Kidney (tissue), 14 donors: ENCODE data around the gene MLLT3. TPM values are rescaled to one million over a fixed set of nuclear protein-coding genes. Genes with fewer than 3 reads are reported as not detected.
"Not testable (repeated sequence)": the region's sequence is repeated elsewhere in the genome, so short reads cannot be mapped to it uniquely, and the experiment has no call there.

Experiments
- DNase-seq, 5 donors: peaks; one replicate each; pipeline ENCODE4 v3.0.0-alpha.2; 2013 to 2020
- FAIRE-seq: peaks from 2 replicates; lab custom pipeline; 2012; peaks lifted over from hg19 to GRCh38; lab: Jason Lieb, UNC
- H3K27ac ChIP-seq, 2 donors: one replicate each; pipeline ENCODE4 v1.7.0; 2013; ENCODE audit warnings: low read depth in 2 of 2, low read length in 2 of 2, inconsistent platforms in 1 of 2
- H3K27me3 ChIP-seq: one replicate; pipeline ENCODE4 v1.7.1; 2013; ENCODE audit warnings: low read length, inconsistent platforms; ENCODE audit not compliant: control insufficient read depth, insufficient read depth
- H3K36me3 ChIP-seq, 3 donors: one replicate each; pipeline versions ENCODE4 v1.7.0 to v1.7.1; 2013; ENCODE audit warnings: low read length in 3 of 3, control low read depth in 1 of 3, inconsistent platforms in 1 of 3; ENCODE audit not compliant: insufficient read depth in 3 of 3, control insufficient read depth in 2 of 3
- H3K4me1 ChIP-seq, 3 donors: one replicate each; pipeline versions ENCODE4 v1.7.0 to v1.7.1; 2013; ENCODE audit warnings: low read length in 3 of 3, inconsistent platforms in 1 of 3, low read depth in 1 of 3; ENCODE audit not compliant: control insufficient read depth in 2 of 3, insufficient read depth in 2 of 3
- H3K4me3 ChIP-seq, 3 donors: one replicate each; pipeline versions ENCODE4 v1.7.0 to v1.8.1; 2013; ENCODE audit warnings: low read length in 3 of 3, control low read depth in 1 of 3, inconsistent platforms in 1 of 3
- H3K9ac ChIP-seq, 3 donors: one replicate each; pipeline versions ENCODE4 v1.7.0 to v1.7.1; 2013; ENCODE audit warnings: low read length in 3 of 3, control low read depth in 1 of 3, inconsistent platforms in 1 of 3
- H3K9me3 ChIP-seq, 3 donors: one replicate each; pipeline versions ENCODE4 v1.7.0 to v1.7.1; 2013; ENCODE audit warnings: low read length in 3 of 3, control low read depth in 1 of 3, inconsistent platforms in 1 of 3; ENCODE audit not compliant: control insufficient read depth in 2 of 3, insufficient read depth in 1 of 3
- intact Hi-C: fragments of 100-400 bp; cut with DNase I; formaldehyde crosslinking; loops from one replicate; pipeline ENCODE4 v1.11.1; 2022
- polyA plus RNA-seq: library from polyadenylated mRNA; stranded (reverse); fragments of 350-450 nt; fragmentation: Illumina TruSeq; extraction: RNeasy Lipid Tissue Mini Kit (QIAGEN cat#74804); gene quantifications from one replicate; pipeline ENCODE4 v1.2.3, GENCODE V29; 2014; ENCODE audit warnings: low read depth, low replicate concordance; ENCODE audit not compliant: insufficient read depth
- total RNA-seq: library from RNA; stranded (reverse); fragmentation: NEBNext Ultra II Directional; extraction: Animal tissue kit (Norgen Biotek cat#: 25700); gene quantifications from one replicate; pipeline ENCODE4 v1.2.1, GENCODE V29; 2021
- TF ChIP-seq, protein P1 (sequence below): IDR thresholded peaks from 3 replicates; pipeline ENCODE4 v1.5.1; 2012; ENCODE audit warnings: mild to moderate bottlenecking, moderate library complexity, borderline replicate concordance; ENCODE audit not compliant: insufficient read depth; ENCODE audit errors: extremely low read depth
- donor health status: control.
- donor health status: control.
- donor health status: control.
- donor health status: control.
- donor health status: control.
- donor health status: DM: yes; HTN: yes; CAD: no.
- donor health status: Normal renal cell carcinoma (clear cell type).

The MLLT3 gene
- total and polyA plus RNA-seq, 2 donors from 2014 or later = 15.8 to 19.7 TPM

DNA sequence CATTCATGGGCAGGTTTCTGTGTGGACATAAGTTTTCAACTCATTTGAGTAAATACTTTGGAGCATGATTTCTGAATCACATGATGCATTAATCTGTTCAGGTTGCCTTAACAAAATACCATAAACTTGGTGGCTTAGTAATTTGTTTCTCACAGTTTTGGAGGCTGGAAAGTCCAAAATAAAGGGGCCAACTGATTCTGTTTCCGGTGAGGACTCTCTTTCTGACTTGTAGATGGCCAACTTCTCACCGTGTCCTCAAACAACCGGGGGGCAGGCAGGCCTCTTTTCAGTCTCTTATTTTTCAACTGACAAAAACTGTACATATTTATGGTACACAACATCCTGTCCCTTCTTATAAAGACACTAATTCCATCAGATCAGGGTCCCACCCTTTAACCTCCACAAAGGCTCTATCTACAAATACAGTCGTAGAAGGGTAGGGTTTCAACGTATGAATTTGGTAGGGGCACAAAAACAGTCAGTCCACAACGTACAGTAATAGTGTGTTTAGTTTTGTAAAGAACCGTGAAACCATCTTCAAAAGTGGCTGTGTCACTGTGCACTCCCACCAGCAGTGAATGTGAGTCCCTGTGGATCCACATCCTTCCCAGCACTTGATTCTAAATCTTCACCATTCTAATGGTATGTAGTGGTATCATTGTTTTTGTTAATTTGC, 37.2 kb downstream of the MLLT3 start:
- H3K9ac ChIP-seq = no peak overlapping the region
- no peak overlapping the region for H3K4me3 ChIP-seq
- TF ChIP-seq, protein P1, sequence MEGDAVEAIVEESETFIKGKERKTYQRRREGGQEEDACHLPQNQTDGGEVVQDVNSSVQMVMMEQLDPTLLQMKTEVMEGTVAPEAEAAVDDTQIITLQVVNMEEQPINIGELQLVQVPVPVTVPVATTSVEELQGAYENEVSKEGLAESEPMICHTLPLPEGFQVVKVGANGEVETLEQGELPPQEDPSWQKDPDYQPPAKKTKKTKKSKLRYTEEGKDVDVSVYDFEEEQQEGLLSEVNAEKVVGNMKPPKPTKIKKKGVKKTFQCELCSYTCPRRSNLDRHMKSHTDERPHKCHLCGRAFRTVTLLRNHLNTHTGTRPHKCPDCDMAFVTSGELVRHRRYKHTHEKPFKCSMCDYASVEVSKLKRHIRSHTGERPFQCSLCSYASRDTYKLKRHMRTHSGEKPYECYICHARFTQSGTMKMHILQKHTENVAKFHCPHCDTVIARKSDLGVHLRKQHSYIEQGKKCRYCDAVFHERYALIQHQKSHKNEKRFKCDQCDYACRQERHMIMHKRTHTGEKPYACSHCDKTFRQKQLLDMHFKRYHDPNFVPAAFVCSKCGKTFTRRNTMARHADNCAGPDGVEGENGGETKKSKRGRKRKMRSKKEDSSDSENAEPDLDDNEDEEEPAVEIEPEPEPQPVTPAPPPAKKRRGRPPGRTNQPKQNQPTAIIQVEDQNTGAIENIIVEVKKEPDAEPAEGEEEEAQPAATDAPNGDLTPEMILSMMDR = no peak
- intact Hi-C loops = no loop called here
- no peaks in the 10 kb centered on the region for H3K36me3 ChIP-seq
- FAIRE-seq = no peak
- peaks cover 0 to 3% (median 0%) of the 10 kb centered on the region in 3 donors for H3K9me3 ChIP-seq
- H3K27ac ChIP-seq = no peak overlapping the region
- H3K4me1 ChIP-seq = no peaks in the 10 kb centered on the region
- H3K27me3 ChIP-seq = no peaks in the 10 kb centered on the region
- no peak for DNase-seq

DNA sequence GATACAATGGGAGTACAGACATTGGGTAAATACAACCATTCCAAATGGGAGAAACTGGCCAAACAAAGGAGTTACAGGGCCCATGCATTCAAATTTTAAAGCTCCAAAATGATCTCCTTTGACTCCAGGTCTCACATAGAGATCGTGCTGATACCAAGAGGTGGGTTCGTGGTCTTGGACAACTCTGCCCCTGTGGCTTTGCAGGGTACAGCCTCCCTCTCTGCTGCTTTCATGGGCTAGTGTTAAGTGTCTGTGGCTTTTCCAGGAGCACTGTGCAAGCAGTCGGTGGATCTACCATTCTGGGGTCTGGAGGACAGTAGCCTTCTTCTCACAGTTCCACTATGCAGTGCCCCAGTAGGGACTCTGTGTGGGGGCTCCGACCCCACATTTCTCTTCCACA, 39.2 kb downstream of the MLLT3 start:
- H3K9me3 ChIP-seq, H3K9ac ChIP-seq, H3K4me1 ChIP-seq, DNase-seq, FAIRE-seq, H3K27ac ChIP-seq, intact Hi-C loops, H3K4me3 ChIP-seq, H3K36me3 ChIP-seq, H3K27me3 ChIP-seq: not testable (repeated sequence)

DNA sequence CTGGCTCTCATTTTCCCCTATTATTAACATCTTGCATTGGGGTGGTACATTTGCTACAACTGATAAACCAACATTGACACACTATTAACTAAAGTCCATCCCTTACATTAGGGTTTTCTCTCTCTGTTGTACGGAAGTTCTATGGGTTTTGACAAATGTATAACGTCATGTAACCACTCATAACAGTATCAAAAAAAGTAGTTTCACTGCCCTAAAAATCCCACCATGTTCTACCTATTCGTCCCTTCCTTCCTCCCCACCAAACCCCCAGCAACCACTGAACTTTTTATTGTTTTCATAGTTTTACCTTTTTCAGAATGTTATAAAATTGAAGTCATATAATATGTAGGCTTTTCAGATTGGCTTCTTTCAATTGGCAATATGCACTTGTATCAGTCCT, 40.1 kb downstream of the MLLT3 start:
- Histone ChIP-seq H3K9ac (no peak overlapping the region), H3K27ac (no peak overlapping the region), H3K27me3 (no peaks in the 10 kb centered on the region), H3K36me3 (no peaks in the 10 kb centered on the region), H3K4me1 (no peaks in the 10 kb centered on the region), H3K4me3 (no peak overlapping the region), H3K9me3 (peaks cover 0 to 3% (median 0%) of the 10 kb centered on the region in 3 donors)
- TF ChIP-seq, protein P1 = no peak
- no peak for FAIRE-seq
- intact Hi-C loops = no loop called here
- DNase-seq = no peak

DNA sequence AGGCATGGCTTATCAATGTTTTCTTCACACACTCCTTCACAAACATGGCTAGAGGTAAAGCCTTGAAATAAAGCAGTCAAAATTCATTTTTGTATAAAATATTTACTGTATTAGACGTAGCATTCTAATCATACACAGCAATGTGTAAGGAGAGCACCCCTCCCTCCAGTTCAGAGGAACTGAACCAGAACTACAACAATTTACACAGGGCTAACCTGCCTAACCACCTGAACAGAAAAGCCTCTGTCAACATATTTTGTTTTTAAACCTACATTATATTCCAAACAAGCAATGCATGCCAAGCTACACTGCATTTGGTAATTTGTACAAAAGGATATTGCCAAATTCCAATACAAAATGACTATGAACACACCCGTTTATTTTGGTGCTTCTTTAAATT, 41.6 kb downstream of the MLLT3 start:
- FAIRE-seq = no peak

More for the DNA sequence above, 41.6 kb downstream of the MLLT3 start:
- TF ChIP-seq, protein P1 = no peak
- intact Hi-C loops = no loop called here
- Histone ChIP-seq H3K9ac (no peak overlapping the region), H3K9me3 (peaks cover 0 to 5% (median 3%) of the 10 kb centered on the region in 3 donors), H3K27me3 (no peaks in the 10 kb centered on the region), H3K4me1 (no peaks in the 10 kb centered on the region), H3K4me3 (no peak overlapping the region), H3K36me3 (no peaks in the 10 kb centered on the region), H3K27ac (no peak overlapping the region)
- peak in 1 of 5 donors; percentile 24 for DNase-seq
